Activated effector memory CD4-positive, alpha-beta T cell treated with Interleukin-2 at 50 U/mL for 16 hours (primary cell): ENCODE results near the gene STX16.
"Not testable (repeated sequence)": the region's sequence is repeated elsewhere in the genome, so short reads cannot be mapped to it uniquely, and the experiment has no call there.

Experiments
- DNase-seq: peaks from one replicate; pipeline ENCODE4 v3.0.0-alpha.2; 2020

STX16 gene

DNA sequence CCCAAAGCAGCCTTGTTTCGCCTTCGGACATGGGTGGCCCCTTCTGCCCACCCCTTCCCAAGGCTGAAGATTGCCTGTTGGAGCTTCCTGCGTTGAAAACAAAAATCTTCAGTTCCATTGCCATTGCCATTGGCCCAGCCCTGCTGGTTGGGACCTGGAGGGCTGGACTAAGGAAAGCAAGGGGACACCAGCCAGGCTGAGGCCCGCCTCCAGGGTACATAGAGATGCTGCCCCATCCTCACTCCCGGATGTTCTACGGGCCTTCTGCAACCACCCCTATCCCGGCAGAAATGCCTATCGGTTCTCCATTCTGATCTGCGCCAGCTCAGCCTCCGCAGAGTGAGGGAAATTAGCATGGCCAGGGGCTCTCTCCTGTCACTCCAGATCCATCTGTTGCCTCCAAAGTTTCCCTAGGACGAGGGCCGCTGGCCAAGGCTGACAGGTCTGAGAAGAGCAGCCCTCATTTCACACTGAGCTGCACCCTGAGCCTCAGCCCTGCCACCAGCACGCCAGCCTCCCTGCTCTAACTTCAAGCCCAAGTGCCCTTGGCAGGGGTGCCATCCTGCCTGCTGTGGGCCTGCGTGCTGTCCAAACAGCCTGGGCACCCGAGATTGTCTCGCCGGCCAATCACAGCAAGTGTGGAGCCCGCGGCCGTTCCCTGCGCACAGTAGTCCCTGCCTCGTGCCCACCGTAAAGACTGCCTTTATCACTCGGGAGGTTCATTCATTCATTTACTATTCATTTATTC lies 13.4 kb upstream of the STX16 start:
- no peak for DNase-seq

DNA sequence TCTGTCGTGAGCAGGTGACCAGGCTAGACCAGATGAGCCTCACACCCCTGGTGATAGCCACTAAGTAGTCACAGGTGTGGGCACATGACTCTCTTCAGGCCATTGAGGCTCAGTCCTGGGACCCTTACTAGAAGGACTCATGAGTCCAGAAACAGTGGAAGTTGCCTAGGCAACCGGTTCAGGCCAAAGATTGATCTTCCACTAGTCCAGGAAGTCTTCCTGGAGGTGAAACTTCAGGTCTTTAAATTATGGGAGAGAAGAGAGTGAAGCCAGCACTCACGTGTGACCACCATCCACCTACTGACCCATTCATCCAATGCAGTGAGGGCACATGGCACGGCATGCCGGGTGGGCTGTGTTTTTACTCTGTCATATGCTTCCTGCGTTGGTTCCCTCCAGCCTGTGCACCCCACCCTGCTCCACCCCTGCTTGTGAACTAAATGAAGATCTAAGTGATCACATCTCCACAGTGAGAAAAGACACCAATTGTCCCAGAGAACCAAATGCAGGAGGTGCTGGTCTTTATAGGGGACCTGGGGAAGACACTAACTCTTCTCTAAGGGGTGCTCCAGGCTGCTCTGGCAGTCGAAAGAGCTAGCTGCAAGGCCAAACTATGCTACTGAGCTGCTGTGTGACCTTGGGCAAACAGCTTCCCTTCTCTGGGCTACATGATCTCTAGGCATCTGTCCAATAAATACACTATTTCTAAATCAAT lies 12.5 kb upstream of the STX16 start:
- DNase-seq, result no peak

GRCh38 chr20:58639182-58640146 lies 11.6 kb upstream of the STX16 start:
- no peak for DNase-seq

DNA sequence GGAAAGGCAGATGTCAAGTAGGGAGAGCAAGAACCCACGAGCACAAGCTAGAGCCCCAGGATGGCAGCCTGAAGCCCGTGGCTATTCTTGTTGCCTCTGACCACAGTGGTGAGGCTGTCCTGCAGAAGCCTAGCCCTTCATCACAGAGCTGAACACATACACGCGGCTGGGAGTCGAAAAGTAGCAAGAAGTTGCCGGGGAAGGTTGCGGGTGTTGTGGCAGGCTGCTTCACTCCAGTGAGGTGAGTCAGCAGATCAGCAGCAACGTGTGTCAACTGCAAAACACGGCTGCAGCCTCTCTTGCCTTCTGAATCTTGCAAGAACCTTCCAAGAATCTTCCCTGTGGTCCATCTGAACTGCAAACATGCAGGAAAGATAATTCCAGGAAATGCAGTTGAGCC lies 10.6 kb upstream of the STX16 start:
- no peak for DNase-seq

- no peak for DNase-seq
Observed at GRCh38 chr20:58642441-58642840, 8.6 kb upstream of the STX16 start.

DNA sequence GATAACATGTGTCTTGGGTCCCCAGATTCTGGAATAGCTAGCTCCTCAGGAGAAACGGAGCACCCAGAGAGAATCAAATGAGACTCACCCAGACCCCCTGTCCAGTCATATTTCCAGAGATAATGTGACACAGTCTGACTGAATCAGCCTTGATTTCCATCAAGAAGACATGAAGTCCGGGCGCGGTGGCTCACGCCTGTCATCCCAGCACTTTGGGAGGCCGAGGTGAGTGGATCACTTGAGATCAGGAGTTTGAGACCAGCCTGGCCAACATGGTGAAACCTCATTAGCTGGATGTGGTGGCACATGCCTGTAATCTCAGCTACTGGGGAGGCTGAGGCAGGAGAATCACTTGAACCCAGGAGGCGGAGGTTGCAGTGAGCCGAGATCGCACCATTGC lies 8.2 kb upstream of the STX16 start:
- not testable (repeated sequence) for DNase-seq

GRCh38 chr20:58645412-58645968 lies 5.6 kb upstream of the STX16 start:
- DNase-seq, result no peak

DNA sequence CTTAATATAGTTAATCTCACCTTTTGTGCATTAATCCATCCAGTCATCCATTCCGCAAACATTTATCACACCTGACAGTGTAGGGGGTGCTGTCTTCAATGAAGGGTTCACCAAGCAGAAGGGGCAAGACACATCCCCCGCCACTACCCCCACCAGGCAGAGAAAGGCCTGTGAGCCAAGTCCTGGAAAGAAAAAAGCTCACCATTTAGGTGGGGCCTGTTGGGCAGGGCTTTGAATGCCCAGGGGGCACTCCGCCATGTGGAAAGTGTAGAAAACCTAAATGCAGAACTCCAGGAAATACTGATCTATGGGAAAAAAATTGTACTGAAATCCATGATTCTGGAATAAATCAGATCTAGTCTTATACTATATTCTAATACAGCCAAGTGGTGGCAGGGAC lies 4.8 kb upstream of the STX16 start:
- no peak for DNase-seq

GRCh38 chr20:58646703-58647102 lies 4.4 kb upstream of the STX16 start:
- DNase-seq, result no peak

DNA sequence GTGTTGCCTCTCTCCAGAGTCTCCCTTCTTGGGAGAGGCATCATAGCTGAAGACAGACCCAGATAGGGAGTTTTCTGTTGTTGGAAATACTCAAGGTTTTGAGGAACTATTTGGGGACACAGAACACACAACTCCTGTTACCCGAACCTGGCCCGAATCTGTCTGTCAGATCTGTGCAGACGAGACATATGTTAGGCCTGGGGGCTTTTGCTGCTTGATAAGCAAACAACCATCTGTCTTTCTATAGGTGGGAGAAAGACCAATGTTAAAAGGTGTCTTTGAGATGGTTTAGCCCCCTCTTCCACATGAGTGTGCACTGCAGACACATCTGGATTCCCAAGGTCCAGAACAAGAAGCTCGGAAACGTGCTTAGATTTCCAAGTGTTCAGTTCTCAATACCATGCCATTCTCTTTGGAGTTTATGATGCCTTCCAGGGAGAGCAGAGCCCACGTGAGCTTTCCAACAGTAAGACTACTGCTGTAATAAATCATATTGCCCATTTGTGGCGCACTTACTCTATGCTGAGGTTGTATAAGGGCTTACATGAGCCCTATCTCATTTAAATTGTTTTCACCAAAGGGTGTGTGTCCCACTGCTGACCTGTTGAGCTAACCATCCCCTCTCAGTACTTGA lies 3.8 kb upstream of the STX16 start:
- DNase-seq, result no peak

- no peak for DNase-seq
Observed at GRCh38 chr20:58647796-58648501, 3.1 kb upstream of the STX16 start.

DNA sequence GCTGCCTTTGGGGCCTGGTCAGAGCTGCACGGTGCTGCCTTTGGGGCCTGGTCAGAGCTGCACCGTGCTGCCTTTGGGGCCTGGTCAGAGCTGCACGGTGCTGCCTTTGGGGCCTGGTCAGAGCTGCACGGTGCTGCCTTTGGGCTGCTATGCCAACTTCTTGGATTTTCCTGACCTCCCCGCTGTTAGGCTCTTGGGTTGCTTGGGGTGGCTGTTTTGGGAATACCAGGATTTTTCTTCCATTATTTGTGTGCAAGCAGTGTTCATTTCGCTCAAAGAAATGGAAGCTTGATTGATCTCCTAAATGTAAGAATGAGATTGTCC lies 2.6 kb upstream of the STX16 start:
- DNase-seq, result not testable (repeated sequence)

GRCh38 chr20:58649288-58650180 lies 1.5 kb upstream of the STX16 start:
- DNase-seq, result peak; percentile 26

GRCh38 chr20:58650181-58650775 lies 805 bp upstream of the STX16 start:
- peak; percentile 45 for DNase-seq

DNA sequence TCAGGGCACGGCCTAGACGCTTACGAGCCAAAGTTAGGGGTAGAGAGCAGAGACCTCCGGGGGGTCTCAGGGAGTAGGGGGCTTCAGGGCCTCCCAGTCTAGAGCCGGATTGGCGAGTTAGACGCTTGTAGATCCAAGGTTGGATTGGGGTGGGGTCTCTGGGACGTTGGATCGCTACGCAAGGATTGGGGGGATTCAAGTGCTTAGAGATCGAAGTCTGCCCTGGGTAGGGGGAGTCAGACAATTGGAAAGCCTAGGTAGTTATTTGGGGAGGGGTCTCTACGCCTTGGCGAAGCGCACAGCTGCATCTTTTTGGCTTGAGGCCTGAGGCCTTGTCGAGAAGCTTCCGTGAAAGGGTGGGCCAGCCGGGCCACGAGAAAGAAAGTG lies 469 bp downstream of the STX16 start:
- DNase-seq, result no peak

GRCh38 chr20:58651946-58652605 lies 993 bp downstream of the STX16 start:
- peak; percentile 66 for DNase-seq

DNA sequence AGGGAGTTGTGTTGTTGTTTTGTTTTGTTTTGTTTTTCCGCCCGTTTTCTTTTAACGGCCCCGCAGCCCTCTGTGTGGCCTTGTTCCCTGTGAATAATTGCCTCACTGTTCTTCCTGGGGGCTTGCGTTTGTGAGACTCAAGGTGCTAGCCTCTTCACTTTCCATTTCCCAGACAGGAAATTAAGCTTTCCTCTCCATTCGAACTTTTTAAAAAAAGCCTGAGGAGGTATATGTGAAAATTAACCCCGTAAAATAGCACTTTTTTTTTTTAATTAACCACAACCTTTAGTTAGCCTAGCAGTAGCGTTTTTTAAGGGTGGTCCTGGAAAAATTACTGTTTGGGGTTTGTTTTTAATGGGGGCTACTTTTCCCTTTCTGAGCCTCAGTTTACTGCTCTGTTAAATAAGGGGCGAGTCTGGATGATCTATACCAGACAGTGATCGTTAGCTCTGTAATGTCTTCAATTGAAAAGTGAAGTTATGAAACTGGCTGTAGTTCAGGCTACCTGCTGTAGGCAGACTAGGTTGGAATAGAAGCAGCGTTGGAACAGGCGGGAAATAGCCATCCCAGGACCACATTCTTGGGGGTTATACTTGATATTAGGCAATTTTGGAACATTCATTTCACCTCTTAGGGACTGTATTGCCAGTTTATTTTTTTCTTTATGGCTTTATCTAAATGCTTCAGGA lies 1.7 kb downstream of the STX16 start:
- no peak for DNase-seq

- DNase-seq, result no peak
Observed at GRCh38 chr20:58654337-58654736, 3.3 kb downstream of the STX16 start.
